Body of pancreas (tissue), 4 donors: Measurements from ENCODE around the gene ST13.

Experiments
- CTCF ChIP-seq, 7 experiments: fragments of 450-650 bp in 4 of 7; fragments of 200-600 bp in 3 of 7; sonication (generic) in 3 of 7; IDR thresholded peaks; one replicate each; pipeline ENCODE4 v1.5.1; 2016 to 2019; ENCODE audit warnings: antibody characterized with exemption in 7 of 7
- POLR2A ChIP-seq, 3 donors: fragments of 450-650 bp; IDR thresholded peaks; one replicate each; pipeline ENCODE4 v1.6.1; 2016; ENCODE audit warnings: antibody characterized with exemption in 3 of 3, mild to moderate bottlenecking in 2 of 3

- no peak for TF ChIP-seq CTCF (IDR thresholded peaks at IDR 0.05)
- TF ChIP-seq POLR2A (IDR thresholded peaks at IDR 0.05), result no peak
Observed at GRCh38 chr22:40876907-40877306, 20.5 kb upstream of the ST13 start.
